HepG2 (cell line): ENCODE measurements around the gene DLG4. TPM values are rescaled to one million over a fixed set of nuclear protein-coding genes. Genes with fewer than 3 reads are reported as not detected.

Source experiments
- DZIP1 ChIP-seq: sonication (generic); formaldehyde crosslinking; IDR thresholded peaks from 2 replicates; pipeline ENCODE4 v1.5.0; 2020; ENCODE audit warnings: mild to moderate bottlenecking, missing genetic modification reagents
- IRF1 ChIP-seq: sonication (generic); formaldehyde crosslinking; IDR thresholded peaks from 2 replicates; pipeline ENCODE4 v1.4.0; 2020; ENCODE audit warnings: low read depth, mild to moderate bottlenecking, missing genetic modification reagents
- KDM5B ChIP-seq: sonication (generic); formaldehyde crosslinking; IDR thresholded peaks from 2 replicates; pipeline ENCODE4 v1.4.0; 2020; ENCODE audit warnings: missing genetic modification reagents, mild to moderate bottlenecking, borderline replicate concordance
- RARA ChIP-seq: IDR thresholded peaks from 2 replicates; pipeline ENCODE4 v1.6.1; 2016; ENCODE audit warnings: missing genetic modification reagents, missing compliant biosample characterization
- TFAP4 ChIP-seq: sonication (generic); IDR thresholded peaks from 2 replicates; pipeline ENCODE4 v1.6.1; 2016; ENCODE audit warnings: low read depth, borderline replicate concordance
- THAP9 ChIP-seq: sonication (generic); formaldehyde crosslinking; IDR thresholded peaks from 2 replicates; pipeline ENCODE4; 2020; ENCODE audit warnings: missing genetic modification reagents, mild to moderate bottlenecking, borderline replicate concordance
- USF2 ChIP-seq, 2 experiments: sonication (generic) in 1 of 2; formaldehyde crosslinking in 1 of 2; IDR thresholded peaks; 2 replicates each; pipeline versions ENCODE4 v1.5.1 to v1.6.1; 2011 to 2020; ENCODE audit warnings: borderline replicate concordance in 1 of 2, low read depth in 1 of 2, low read length in 1 of 2, mild to moderate bottlenecking in 1 of 2, missing genetic modification reagents in 1 of 2, moderate library complexity in 1 of 2
- ZFP36 ChIP-seq: fragments of 150-350 bp; IDR thresholded peaks from 2 replicates; pipeline ENCODE4 v1.6.1; 2018; ENCODE audit warnings: borderline replicate concordance, low read length, low read depth; ENCODE audit not compliant: partially characterized antibody
- ZFY ChIP-seq: sonication (generic); formaldehyde crosslinking; IDR thresholded peaks from 2 replicates; pipeline ENCODE4 v1.4.0; 2020; ENCODE audit warnings: missing genetic modification reagents
- ZNF24 ChIP-seq: fragments of 450-650 bp; IDR thresholded peaks from 2 replicates; pipeline ENCODE4 v1.6.1; 2017; ENCODE audit warnings: antibody characterized with exemption, mild to moderate bottlenecking
- ZNF775 ChIP-seq: sonication (generic); formaldehyde crosslinking; IDR thresholded peaks from 2 replicates; pipeline ENCODE4 v1.4.0; 2020; ENCODE audit warnings: missing genetic modification reagents, mild to moderate bottlenecking, moderate library complexity, borderline replicate concordance
- polyA plus RNA-seq, 8 experiments: library from polyadenylated mRNA; depleted of rRNA in 3 of 8; stranded (reverse) in 7 of 8; unstranded in 1 of 8; fragments of >200 nt; fragmentation: Illumina TruSeq in 4 of 8; extraction: Trizol in 4 of 8; gene quantifications; 2 replicates each; pipeline versions ENCODE4 v1.2.1 to v1.2.3, GENCODE V29; 2011 to 2016; ENCODE audit warnings: low read depth in 4 of 8, missing spikeins in 1 of 8, mixed read lengths in 1 of 8; ENCODE audit not compliant: insufficient read depth in 1 of 8
- total RNA-seq, 5 experiments: library from RNA; depleted of rRNA; stranded (reverse); fragments of >200 nt; fragmentation: Illumina TruSeq; extraction: Trizol; gene quantifications; 2 replicates each; pipeline ENCODE4 v1.2.3, GENCODE V29; 2016; ENCODE audit warnings: low read depth in 1 of 5

DLG4 gene
- total and polyA plus RNA-seq, 2 of the 13 experiments (the other 11 are each of a cell fraction or from before 2014, with no cell fraction given): 0.71 to 4.3 TPM

- TF ChIP-seq DZIP1 (CRISPR knock-in tag) (no peak), KDM5B (CRISPR knock-in tag) (peak; percentile 14; the same call in 1 of the 2 replicates), ZFP36 (no peak), IRF1 (CRISPR knock-in tag) (no peak), TFAP4 (no peak), RARA (CRISPR knock-in tag) (no peak), USF2 (IDR thresholded peaks at IDR 0.05; ENCODE audit: low read depth, low read length) (no peak), USF2 (CRISPR knock-in tag; IDR thresholded peaks at IDR 0.05; ENCODE audit: borderline replicate concordance) (no peak), ZNF24 (no peak), ZFY (CRISPR knock-in tag) (peak; percentile 42; the same call in 1 of the 2 replicates), THAP9 (CRISPR knock-in tag) (no peak), ZNF775 (CRISPR knock-in tag) (no peak)
These were observed 42.3 kb downstream of the DLG4 start (continued) for GRCh38 chr17:7177191-7177953.
